OCI-LY7 (cell line): ENCODE data around the gene SPATA16. TPM values are rescaled to one million over a fixed set of nuclear protein-coding genes. Genes with fewer than 3 reads are reported as not detected.

Experiments
- BruUV-seq: library from RNA; stranded (reverse); fragments of 400-500 nt; replicated peaks from 2 replicates; lab custom pipeline; 2021; lab: Mats Ljungman, UMichigan
- CTCF ChIA-PET: fragments of 300-600 bp; sonication (Branson Sonifier 250); formaldehyde crosslinking; loops from one replicate; lab custom pipeline; 2022; ENCODE audit warnings: antibody characterized with exemption; ENCODE audit not compliant: unreplicated experiment; lab: Charles Lee
- POLR2A ChIA-PET: fragments of 300-600 bp; sonication (Branson Sonifier 250); formaldehyde crosslinking; loops from one replicate; lab custom pipeline; 2022; ENCODE audit warnings: antibody characterized with exemption; lab: Charles Lee
- DNase-seq: peaks from one replicate; pipeline ENCODE4 v3.0.0-alpha.2; 2015; ENCODE audit warnings: low spot score
- H2AFZ ChIP-seq: fragments of 200-600 bp; sonication (generic), shearing (Covaris generic); 2 replicates; pipeline ENCODE4 v1.6.1; 2014; ENCODE audit warnings: mild to moderate bottlenecking, antibody characterized with exemption, low read length, moderate library complexity
- H3K27ac ChIP-seq: fragments of 200-600 bp; sonication (generic); 2 replicates; pipeline ENCODE4 v1.5.1; 2014; ENCODE audit warnings: mixed run types, low read depth, mild to moderate bottlenecking, moderate library complexity, low read length, inconsistent platforms; ENCODE audit not compliant: poor library complexity, severe bottlenecking
- H3K36me3 ChIP-seq: fragments of 200-600 bp; sonication (generic); 2 replicates; pipeline ENCODE4 v1.6.1; 2014; ENCODE audit warnings: mild to moderate bottlenecking, antibody characterized with exemption, low read length, moderate library complexity, mixed read lengths; ENCODE audit not compliant: insufficient read depth
- H3K4me1 ChIP-seq: fragments of 200-600 bp; sonication (generic); 2 replicates; pipeline ENCODE4 v1.5.1; 2014; ENCODE audit warnings: mild to moderate bottlenecking, low read length; ENCODE audit not compliant: insufficient read depth, poor library complexity, severe bottlenecking
- H3K4me2 ChIP-seq: fragments of 200-600 bp; sonication (generic); 2 replicates; pipeline ENCODE4 v1.6.1; 2014; ENCODE audit warnings: mild to moderate bottlenecking, low read length
- H3K4me3 ChIP-seq: fragments of 200-600 bp; sonication (generic); 2 replicates; pipeline ENCODE4 v1.5.1; 2014; ENCODE audit warnings: mild to moderate bottlenecking, low read depth, low read length; ENCODE audit not compliant: poor library complexity, severe bottlenecking
- H3K79me2 ChIP-seq: fragments of 200-600 bp; sonication (generic); 2 replicates; pipeline ENCODE4 v1.6.1; 2016; ENCODE audit warnings: low read depth, mild to moderate bottlenecking, low read length, moderate library complexity, mixed read lengths; ENCODE audit not compliant: insufficient read depth
- H3K9me2 ChIP-seq: fragments of 200-600 bp; sonication (generic); 2 replicates; pipeline ENCODE4 v1.6.1; 2016; ENCODE audit warnings: mild to moderate bottlenecking, low read length, mixed read lengths; ENCODE audit not compliant: insufficient read depth
- H3K9me3 ChIP-seq: fragments of 200-600 bp; sonication (generic); 2 replicates; pipeline ENCODE4 v1.6.1; 2014; ENCODE audit warnings: mild to moderate bottlenecking, mixed run types, low read length, mixed read lengths
- H4K20me1 ChIP-seq: fragments of 200-600 bp; sonication (generic); 2 replicates; pipeline ENCODE4 v1.6.1; 2014; ENCODE audit warnings: mild to moderate bottlenecking, antibody characterized with exemption, low read length, moderate library complexity, mixed read lengths; ENCODE audit not compliant: insufficient read depth
- EZH2phosphoT487 ChIP-seq: fragments of 200-600 bp; sonication (generic); IDR thresholded peaks from 2 replicates; pipeline ENCODE4 v1.6.1; 2018; ENCODE audit warnings: low read depth, borderline replicate concordance, mild to moderate bottlenecking, mixed run types, antibody characterized with exemption, low read length, moderate library complexity, mixed read lengths
- intact Hi-C: fragments of 100-400 bp; cut with micrococcal nuclease; formaldehyde crosslinking; loops from one replicate; pipeline ENCODE4 v1.10.0; 2022; ENCODE audit not compliant: unreplicated experiment
- total RNA-seq, 2 experiments: library from RNA; depleted of rRNA in 1 of 2; stranded (reverse); fragments of >200 nt in 1 of 2; shearing (Covaris generic) in 1 of 2; gene quantifications; 2 replicates each; pipeline ENCODE4 v1.2.3, GENCODE V29; 2014 to 2022
- TF ChIP-seq, protein P1 (sequence below): fragments of 200-600 bp; sonication (generic); conservative IDR thresholded peaks from 2 replicates; pipeline ENCODE4 v1.5.1; 2014; ENCODE audit warnings: mild to moderate bottlenecking, antibody characterized with exemption, low read length, moderate library complexity, mixed read lengths

The SPATA16 gene
- total RNA-seq, 2 experiments from 2014 or later: not detected

DNA sequence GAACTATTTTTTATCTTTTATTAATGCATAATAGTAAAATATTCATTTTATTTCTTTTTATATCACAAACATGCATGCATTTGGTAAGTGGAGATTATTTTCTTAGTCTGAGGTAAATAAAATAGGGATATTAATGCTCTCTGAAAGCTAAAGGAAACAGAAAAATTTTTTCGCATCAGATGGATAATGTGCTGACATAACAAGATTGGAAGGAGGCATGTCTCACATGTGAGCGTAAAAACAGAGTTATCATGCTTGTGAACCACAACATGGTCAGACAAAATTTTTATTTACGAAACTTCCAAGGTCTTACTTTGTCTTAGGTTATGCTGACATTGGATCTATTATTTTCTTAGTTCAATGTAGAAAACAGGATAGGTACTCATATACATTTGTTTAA lies 166.1 kb downstream of the SPATA16 start:
- Histone ChIP-seq H2AFZ (no peak overlapping the region), H3K36me3 (no peaks in the 10 kb centered on the region), H3K4me3 (no peak overlapping the region), H3K9me3 (no peaks in the 10 kb centered on the region), H3K4me2 (no peak overlapping the region), H3K79me2 (no peaks in the 10 kb centered on the region), H4K20me1 (no peaks in the 10 kb centered on the region), H3K9me2 (no peaks in the 10 kb centered on the region), H3K27ac (no peak overlapping the region), H3K4me1 (no peaks in the 10 kb centered on the region)
- ChIA-PET CTCF (no interaction called here), POLR2A (interaction anchor here (0.6 to 2.1 kb wide), 2 partner anchors 12 to 1845 kb away, joined by 3 to 7 read pairs; no protein-coding TSS in a partner anchor)
- intact Hi-C loops: no loop called here
- no TSS peak for BruUV-seq
- TF ChIP-seq EZH2phosphoT487: no peak
- TF ChIP-seq, protein P1, sequence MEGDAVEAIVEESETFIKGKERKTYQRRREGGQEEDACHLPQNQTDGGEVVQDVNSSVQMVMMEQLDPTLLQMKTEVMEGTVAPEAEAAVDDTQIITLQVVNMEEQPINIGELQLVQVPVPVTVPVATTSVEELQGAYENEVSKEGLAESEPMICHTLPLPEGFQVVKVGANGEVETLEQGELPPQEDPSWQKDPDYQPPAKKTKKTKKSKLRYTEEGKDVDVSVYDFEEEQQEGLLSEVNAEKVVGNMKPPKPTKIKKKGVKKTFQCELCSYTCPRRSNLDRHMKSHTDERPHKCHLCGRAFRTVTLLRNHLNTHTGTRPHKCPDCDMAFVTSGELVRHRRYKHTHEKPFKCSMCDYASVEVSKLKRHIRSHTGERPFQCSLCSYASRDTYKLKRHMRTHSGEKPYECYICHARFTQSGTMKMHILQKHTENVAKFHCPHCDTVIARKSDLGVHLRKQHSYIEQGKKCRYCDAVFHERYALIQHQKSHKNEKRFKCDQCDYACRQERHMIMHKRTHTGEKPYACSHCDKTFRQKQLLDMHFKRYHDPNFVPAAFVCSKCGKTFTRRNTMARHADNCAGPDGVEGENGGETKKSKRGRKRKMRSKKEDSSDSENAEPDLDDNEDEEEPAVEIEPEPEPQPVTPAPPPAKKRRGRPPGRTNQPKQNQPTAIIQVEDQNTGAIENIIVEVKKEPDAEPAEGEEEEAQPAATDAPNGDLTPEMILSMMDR: no peak
- no peak for DNase-seq

DNA sequence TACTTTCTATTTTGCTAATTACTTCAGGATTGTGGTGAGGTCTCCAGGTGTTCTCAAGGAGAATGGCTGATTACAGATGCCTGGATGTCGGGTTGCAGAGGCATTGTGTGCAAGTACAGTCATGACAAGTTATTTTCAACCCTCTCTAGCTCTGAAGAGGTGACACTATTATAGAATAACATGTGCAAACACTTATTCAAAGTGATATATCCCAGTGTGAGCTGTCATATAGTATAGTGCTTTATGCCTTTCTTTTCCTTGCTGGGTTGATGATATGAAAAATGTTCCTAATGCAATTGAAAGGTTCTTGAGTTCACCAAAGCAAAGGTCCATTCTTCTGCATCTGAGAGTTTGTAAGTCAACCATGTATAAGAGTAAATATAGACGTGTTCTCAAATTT lies 167.2 kb downstream of the SPATA16 start:
- Histone ChIP-seq H3K4me3 (no peak overlapping the region), H4K20me1 (no peaks in the 10 kb centered on the region), H3K4me1 (no peaks in the 10 kb centered on the region), H3K27ac (no peak overlapping the region), H3K4me2 (no peak overlapping the region), H2AFZ (no peak overlapping the region), H3K9me2 (no peaks in the 10 kb centered on the region), H3K9me3 (no peaks in the 10 kb centered on the region), H3K36me3 (no peaks in the 10 kb centered on the region), H3K79me2 (no peaks in the 10 kb centered on the region)
- intact Hi-C loops: no loop called here
- POLR2A ChIA-PET: interaction anchor here (2.2 kb wide), 1 partner anchor 13 kb away, joined by 7 read pairs; no protein-coding TSS in a partner anchor
- CTCF ChIA-PET: no interaction called here
- DNase-seq: no peak
- no peak for TF ChIP-seq EZH2phosphoT487
- no TSS peak for BruUV-seq

DNA sequence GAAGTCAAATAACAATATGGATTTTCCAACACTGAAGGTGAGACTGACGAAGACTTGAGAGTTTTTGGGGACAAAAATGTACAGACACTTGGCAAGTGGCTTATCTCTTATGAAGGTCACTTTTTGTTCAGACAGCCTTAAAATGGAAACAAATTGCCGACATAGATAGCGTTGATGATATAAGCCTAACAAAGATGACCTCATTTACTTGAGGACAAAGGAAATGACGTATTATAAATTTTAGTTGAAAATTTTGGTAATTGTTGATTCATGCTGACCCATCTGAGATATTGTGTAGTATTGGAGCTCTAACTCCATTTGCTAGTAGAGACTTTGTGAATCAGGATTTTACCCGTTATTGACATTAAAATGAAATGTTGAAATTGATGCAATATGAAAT lies 168.3 kb downstream of the SPATA16 start:
- Histone ChIP-seq H3K4me1 (no peaks in the 10 kb centered on the region), H3K9me2 (no peaks in the 10 kb centered on the region), H3K79me2 (no peaks in the 10 kb centered on the region), H3K27ac (no peak overlapping the region), H3K9me3 (no peaks in the 10 kb centered on the region), H3K4me3 (no peak overlapping the region), H3K4me2 (no peak overlapping the region), H4K20me1 (no peaks in the 10 kb centered on the region), H2AFZ (no peak overlapping the region), H3K36me3 (no peaks in the 10 kb centered on the region)
- ChIA-PET CTCF (no interaction called here), POLR2A (interaction anchor here (2.2 kb wide), 1 partner anchor 12 kb away, joined by 7 read pairs; no protein-coding TSS in a partner anchor)
- intact Hi-C loops: no loop called here
- DNase-seq: no peak
- TF ChIP-seq, protein P1: no peak
- no peak for TF ChIP-seq EZH2phosphoT487
- BruUV-seq: no TSS peak
